T-helper 22 cell (primary cell): ENCODE results near the gene TBC1D24.
"Not testable (repeated sequence)": the region's sequence is repeated elsewhere in the genome, so short reads cannot be mapped to it uniquely, and the experiment has no call there.

ENCODE experiments used
- DNase-seq: peaks from one replicate; pipeline ENCODE4 v3.0.0-alpha.2; 2020; ENCODE audit warnings: low read depth

Gene TBC1D24

GRCh38 chr16:2474877-2475412 lies at the start of gene TBC1D24:
TBC1D24 (plus strand) TSS chr16:2475127; CDS start chr16:2496149, 21,022 bp downstream.
- peak; percentile 56 for DNase-seq

- no peak for DNase-seq
Observed at GRCh38 chr16:2425825-2426430, 49.0 kb upstream of the TBC1D24 start.

- no peak for DNase-seq
Observed at GRCh38 chr16:2426941-2427361, 48.0 kb upstream of the TBC1D24 start.

GRCh38 chr16:2427526-2427925 lies 47.4 kb upstream of the TBC1D24 start:
- no peak for DNase-seq

GRCh38 chr16:2428051-2428783 lies 46.7 kb upstream of the TBC1D24 start:
- no peak for DNase-seq

- no peak for DNase-seq
Observed at GRCh38 chr16:2428784-2429033, 46.2 kb upstream of the TBC1D24 start.

- peak; percentile 94 for DNase-seq
Observed at GRCh38 chr16:2429034-2429770, 45.7 kb upstream of the TBC1D24 start, which contains the start of gene CCNF. CCNF (plus strand) TSS chr16:2429447; CDS start chr16:2429482, 35 bp downstream.

GRCh38 chr16:2429771-2430663 lies 44.9 kb upstream of the TBC1D24 start:
- no peak for DNase-seq

GRCh38 chr16:2432286-2432685 lies 42.6 kb upstream of the TBC1D24 start:
- DNase-seq, result no peak

GRCh38 chr16:2432801-2433505 lies 42.0 kb upstream of the TBC1D24 start:
- DNase-seq, result no peak

GRCh38 chr16:2435236-2435635 lies 39.7 kb upstream of the TBC1D24 start:
- DNase-seq, result not testable (repeated sequence)

- no peak for DNase-seq
Observed at GRCh38 chr16:2436110-2436509, 38.8 kb upstream of the TBC1D24 start.

- DNase-seq, result no peak
Observed at GRCh38 chr16:2437032-2437790, 37.7 kb upstream of the TBC1D24 start.

- no peak for DNase-seq
Observed at GRCh38 chr16:2438121-2438520, 36.8 kb upstream of the TBC1D24 start.

GRCh38 chr16:2439598-2439997 lies 35.3 kb upstream of the TBC1D24 start:
- no peak for DNase-seq

- DNase-seq, result not testable (repeated sequence)
Observed at GRCh38 chr16:2441143-2441804, 33.7 kb upstream of the TBC1D24 start.

GRCh38 chr16:2443555-2443954 lies 31.4 kb upstream of the TBC1D24 start:
- no peak for DNase-seq

GRCh38 chr16:2447920-2448583 lies 26.9 kb upstream of the TBC1D24 start:
- no peak for DNase-seq

GRCh38 chr16:2449118-2449517 lies 25.8 kb upstream of the TBC1D24 start:
- no peak for DNase-seq
